IPS-NIHi11 (cell line): Measurements from ENCODE around the gene NANOS1.

Source experiments
- DNase-seq: peaks from one replicate; pipeline ENCODE4 v3.0.0; 2012; ENCODE audit warnings: mixed read lengths, low spot score

Gene NANOS1, protein sequence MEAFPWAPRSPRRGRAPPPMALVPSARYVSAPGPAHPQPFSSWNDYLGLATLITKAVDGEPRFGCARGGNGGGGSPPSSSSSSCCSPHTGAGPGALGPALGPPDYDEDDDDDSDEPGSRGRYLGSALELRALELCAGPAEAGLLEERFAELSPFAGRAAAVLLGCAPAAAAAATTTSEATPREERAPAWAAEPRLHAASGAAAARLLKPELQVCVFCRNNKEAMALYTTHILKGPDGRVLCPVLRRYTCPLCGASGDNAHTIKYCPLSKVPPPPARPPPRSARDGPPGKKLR

DNA sequence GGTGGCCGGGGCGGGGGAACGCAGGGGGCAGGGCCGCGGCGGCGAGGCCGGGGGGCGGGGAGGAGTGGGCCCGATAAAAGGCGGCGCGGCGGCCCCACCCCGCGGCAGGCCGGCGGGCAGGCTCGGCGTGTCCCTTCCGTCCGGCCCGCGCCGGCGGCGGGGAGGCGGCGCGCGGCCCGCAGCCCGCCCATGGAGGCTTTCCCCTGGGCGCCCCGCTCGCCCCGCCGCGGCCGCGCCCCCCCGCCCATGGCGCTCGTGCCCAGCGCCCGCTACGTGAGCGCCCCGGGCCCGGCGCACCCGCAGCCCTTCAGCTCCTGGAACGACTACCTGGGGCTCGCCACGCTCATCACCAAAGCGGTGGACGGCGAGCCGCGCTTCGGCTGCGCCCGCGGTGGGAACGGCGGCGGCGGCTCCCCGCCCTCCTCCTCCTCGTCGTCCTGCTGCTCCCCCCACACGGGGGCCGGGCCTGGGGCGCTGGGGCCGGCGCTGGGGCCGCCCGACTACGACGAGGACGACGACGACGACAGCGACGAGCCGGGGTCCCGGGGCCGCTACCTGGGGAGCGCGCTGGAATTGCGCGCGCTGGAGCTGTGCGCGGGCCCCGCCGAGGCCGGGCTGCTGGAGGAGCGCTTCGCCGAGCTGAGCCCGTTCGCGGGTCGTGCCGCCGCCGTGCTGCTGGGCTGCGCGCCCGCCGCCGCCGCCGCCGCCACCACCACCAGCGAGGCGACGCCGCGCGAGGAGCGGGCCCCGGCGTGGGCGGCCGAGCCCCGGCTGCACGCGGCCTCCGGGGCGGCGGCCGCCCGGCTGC, at the start of gene NANOS1:
Gene NANOS1 (plus strand): TSS at position 102 of the 808 bp plus-strand sequence. CDS start 88 bp downstream, at position 190.
- peak; percentile 59 for DNase-seq

GRCh38 chr10:118980135-118980865, 49.2 kb upstream of the NANOS1 start:
- DNase-seq: no peak

- no peak for DNase-seq
Observed at GRCh38 chr10:118980870-118981269, 48.6 kb upstream of the NANOS1 start.

DNA sequence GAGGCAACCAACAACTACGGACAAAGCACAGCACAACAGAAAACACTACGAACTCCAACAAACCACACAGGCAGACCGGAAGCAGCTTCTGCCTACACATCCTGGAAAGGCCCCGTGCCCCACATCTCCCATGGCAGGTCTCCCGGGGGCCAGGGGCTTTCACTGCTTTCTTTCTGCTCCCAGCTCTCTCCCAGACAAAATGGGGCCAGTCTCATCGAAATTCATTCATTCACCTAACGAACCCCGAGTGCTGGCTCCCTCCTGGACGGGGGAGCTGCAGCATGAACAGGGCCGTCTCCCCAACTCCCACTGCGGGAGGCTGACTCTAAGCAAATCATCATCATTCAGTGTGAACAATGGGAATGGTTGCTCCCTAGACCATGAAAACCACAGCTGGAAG, 47.6 kb upstream of the NANOS1 start:
- DNase-seq: no peak

- DNase-seq: no peak
Observed at GRCh38 chr10:118982366-118982765, 47.1 kb upstream of the NANOS1 start.

DNA sequence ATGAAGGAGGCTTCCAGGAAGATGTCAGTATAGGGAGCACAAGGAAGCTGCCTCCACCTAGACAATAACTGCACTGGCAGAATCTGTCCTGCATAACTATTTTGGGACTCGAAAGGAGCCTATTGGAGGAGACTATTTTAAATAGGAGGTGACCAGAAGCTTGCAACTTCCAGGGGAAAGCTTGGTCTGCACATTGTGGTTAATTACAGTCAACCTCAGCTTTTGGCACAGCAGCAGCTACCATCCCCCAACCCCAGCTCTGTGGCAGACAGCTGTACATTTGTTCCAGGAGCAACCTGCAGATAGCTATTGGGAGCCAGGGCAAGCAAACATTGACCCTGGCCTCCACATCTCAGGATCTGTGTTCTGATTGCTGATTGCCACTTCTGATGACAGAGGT, 46.3 kb upstream of the NANOS1 start:
- DNase-seq: no peak

DNA sequence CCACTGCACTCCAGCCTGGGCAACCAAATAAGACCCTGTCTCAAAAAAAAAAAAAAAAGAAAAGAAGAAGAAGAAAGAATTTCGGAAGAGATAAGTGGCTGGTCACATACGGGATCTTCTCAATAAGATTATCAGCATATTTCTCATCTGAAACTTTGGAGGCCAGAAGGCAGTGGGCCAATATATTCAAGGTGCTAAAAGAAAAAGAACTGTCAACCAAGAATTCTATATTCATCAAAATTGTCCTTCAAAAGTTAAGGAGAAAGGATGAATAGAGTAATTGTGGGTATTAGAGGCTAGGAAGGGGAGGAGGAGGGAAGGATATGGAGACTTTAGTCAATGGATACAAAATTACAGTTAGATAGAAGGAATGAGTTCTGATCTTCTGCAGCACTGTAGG, 43.9 kb upstream of the NANOS1 start:
- DNase-seq: no peak

DNA sequence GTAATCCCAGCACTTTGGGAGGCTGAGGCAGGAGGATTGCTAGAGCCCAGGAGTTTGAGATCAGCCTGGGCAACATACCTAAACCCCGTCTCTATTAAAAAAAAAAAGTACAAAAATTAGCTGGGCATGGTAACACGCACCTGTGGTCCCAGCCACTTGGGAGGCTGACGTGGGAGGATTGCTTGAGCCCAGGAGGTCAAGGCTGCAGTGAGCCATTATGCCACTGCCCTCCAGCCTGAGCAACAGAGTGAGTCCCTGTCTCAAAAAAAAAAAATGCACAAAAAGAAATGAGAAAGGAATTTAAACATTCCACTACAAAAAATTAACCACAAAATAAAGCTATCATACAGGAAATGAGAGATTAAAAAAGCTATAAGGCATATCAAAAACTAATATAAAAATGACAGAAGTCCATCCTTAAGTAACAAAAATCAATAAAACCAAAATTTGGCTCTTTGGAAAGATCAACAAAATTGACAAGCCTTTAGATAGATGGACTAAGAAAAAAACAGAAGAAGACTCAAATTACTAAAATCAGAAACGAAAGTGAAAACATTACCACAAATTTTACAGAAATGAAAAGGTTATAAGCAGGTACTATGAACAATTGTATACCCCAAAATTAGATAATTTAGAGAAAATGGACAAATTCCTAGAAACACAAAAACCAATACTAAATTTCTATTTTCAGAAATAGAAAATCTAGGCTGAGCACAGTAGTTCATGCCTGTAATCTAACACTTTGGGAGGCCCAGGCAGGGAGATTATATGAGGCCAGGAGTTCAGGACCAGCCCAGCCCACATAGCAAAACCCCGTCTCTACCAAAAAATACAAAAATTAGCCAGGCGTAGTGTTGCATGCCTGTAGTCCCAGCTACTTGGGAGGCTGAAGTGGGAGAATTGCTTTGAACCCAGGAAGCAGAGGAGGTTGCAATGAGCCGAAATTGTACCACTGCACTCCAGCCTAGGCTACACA, 42.4 kb upstream of the NANOS1 start:
- DNase-seq: no peak

DNA sequence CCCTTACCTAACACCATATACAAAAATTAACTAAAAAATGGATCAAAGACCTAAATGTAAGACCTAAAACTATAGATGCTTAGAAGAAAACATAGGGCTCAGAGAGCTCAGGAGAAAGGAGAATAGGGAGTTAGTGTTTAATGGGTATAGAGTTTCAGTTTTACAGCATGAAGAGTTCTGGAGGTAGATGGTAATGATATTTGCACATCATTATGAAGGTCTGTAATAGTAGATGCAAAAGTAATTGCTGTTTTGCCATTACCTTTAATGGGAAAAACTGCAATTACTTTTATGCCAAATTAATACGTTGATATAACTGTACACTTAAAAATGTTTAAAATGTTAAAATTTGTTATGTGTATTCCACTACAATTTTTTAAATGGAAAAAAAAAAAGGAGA, 39.2 kb upstream of the NANOS1 start:
- no peak for DNase-seq

GRCh38 chr10:118992496-118992895, 37.0 kb upstream of the NANOS1 start:
- DNase-seq: no peak

- DNase-seq: no peak
Observed at GRCh38 chr10:118993214-118993613, 36.3 kb upstream of the NANOS1 start.

DNA sequence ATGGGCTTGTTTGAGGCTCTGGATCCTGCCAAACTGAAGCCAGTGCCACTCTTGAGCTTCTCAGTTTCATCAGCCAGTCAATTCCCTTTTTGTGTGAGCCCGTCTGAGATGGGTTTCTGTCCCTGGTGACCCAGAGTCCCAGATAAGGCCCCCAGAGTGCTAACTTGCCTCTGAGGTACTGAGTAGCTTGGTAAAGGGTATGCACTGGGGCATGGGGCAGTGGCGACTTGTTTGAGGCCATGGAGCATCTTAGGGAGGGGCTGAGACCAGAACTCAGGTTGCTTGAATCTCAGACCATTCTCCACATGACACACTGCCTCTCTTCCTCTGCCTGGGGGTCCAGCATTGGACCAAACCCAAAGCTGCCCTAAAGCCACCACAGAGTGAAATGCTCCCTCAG, 35.2 kb upstream of the NANOS1 start:
- no peak for DNase-seq

GRCh38 chr10:118995739-118996138, 33.8 kb upstream of the NANOS1 start:
- no peak for DNase-seq

DNA sequence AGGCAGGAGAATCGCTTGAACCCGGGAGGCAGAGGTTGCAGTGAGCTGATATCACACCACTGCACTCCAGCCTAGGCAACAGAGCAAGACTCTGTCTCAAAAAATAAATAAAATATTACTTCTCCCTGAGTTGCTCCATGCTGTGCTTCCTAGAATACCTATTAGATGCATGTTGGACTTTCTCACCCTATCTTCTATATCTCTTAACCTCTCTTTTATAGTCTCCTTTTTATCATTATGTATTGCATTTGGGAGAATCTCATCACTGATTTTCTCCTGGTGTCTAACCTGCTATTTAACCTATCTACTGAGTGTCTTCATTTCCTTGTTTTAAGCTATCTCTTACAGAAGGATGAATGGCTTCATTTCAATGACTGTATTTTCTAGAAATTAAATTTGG, 32.1 kb upstream of the NANOS1 start:
- DNase-seq: no peak

DNA sequence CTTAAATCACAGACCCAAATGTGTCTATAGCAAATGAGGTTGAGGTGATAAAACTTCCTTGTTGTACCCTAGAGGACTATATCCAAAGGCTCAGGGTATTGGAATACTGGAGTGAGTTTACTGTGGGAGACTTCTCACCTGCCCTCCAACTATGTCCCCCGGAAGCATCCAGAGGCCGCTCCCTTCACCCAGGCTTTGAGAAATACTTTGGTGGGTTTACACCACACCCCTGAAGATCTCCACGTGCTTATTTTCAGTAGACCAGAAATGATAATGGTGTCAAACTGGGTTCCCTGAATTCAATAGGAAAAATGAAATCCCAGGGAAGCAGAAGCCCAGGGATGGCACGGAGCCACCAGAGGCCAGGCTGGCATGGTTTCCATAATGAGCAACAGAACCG, 31.3 kb upstream of the NANOS1 start:
- DNase-seq: no peak

DNA sequence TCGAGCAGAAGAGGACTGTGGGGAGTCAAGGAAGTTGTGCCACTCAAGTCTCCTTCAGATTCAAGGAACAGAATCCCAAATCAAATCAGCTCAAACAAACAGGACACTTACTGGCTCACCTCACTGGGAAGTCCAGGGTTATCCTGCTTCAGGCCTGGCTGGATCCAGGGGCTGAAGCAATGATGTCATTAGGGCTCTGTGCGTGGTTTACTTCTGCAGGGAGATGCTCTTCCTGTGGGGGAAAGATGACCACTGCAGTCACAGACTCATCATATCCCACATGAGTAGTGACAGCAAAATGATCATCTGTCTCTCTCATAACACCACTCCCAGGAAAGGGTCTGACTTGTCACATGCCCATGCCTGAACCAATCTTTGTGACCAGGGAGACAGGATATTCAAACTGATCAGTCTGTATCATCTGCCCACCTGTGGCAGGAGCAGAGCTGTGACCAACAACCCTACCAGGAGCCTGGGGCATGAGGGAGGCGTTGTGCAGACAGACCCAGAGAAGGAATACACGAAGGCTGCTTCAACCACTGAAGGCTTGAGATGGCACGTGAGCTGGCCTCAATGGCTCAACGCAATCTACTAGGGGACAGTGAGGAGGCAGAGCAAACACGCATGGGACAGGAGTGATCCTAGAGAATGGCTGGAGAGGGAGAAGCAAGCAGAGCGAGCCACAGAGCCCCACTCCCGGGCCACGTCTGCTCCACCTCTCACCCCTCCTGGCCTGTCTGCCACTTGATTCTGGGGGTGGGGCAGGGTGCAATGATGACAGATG, 27.6 kb upstream of the NANOS1 start:
- no peak for DNase-seq

DNA sequence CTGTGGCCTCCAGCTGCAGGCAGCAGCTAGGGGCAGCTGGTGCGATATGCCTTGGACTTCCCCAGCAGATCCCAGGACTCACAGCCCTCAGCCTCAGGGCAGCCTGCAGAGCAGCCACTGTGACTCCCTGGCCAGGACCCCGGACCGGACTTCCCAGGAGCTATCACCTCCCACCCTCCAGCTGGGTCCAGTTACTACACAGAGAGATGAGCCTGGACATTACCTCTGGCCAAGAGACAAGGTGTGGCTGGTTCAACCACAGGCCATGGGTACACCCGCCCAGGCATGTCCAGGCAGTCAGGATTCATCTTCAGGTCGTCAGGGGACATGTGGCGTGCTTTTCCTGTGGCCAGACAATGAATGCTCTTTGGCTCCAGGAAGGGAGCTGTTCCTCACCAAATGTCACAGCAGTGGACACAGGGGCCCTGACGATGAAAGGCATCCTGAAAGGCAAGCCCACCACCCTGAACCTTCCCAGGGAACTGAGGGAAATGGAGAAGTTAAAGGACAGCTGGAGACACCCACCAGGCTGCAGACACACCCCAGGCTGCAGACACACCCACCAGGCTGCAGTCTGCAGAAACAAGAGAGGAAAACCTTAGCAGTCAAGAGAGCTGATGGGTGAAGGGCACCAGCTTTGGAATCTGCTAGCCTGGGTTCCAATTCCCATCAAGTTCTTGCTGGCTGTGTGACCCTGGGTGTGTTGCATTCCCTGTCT, 25.8 kb upstream of the NANOS1 start:
- DNase-seq: no peak

DNA sequence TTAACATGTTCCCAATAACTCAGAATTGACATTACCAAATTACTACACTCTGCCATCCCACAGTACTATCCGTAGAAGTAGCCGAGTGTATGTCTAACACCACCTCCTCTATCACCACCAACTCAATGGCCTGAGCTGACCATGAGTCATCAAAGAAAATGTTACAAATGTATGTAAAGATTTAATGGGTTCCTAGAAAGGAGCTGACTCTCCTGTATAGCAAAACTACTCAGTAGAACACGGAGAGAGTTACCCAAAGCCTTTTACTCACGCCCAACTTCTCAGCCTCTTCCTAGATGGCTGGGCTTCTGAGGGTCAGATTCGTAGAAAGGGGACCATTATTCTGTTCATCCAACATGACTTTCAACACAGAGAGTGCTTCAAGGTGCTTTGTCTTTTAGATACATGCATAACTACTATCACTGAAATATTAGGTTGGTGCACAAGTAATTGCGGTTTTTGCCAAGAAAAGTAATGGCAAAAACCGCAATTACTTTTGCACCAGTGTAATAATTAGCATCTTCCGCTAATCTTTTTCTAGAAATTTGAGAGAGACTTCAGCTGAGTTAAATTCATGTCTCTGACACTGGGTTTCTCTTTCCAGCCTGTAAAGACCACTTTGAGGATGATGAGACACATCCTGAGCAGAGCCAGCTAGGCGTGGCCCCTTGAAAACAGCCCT, 24.0 kb upstream of the NANOS1 start:
- DNase-seq: no peak

GRCh38 chr10:119006451-119007210, 22.9 kb upstream of the NANOS1 start:
- no peak for DNase-seq
